Stimulated activated CD4-positive, alpha-beta T cell treated with anti-CD3 and anti-CD28 coated beads, Interleukin-1b, Interleukin-23, amount 100 ng/mL, for 24 hours (primary cell): ENCODE results near the gene PSTPIP1.
A peak's percentile ranks its signal among the peaks of the same experiment; 100 is the strongest.
"Not testable (repeated sequence)": the region's sequence is repeated elsewhere in the genome, so short reads cannot be mapped to it uniquely, and the experiment has no call there.

Experiments used
- DNase-seq, 4 experiments: peaks; one replicate each; pipeline ENCODE4 v3.0.0-alpha.2; 2020; ENCODE audit warnings: low read depth in 4 of 4, low spot score in 1 of 4

PSTPIP1 gene

DNA sequence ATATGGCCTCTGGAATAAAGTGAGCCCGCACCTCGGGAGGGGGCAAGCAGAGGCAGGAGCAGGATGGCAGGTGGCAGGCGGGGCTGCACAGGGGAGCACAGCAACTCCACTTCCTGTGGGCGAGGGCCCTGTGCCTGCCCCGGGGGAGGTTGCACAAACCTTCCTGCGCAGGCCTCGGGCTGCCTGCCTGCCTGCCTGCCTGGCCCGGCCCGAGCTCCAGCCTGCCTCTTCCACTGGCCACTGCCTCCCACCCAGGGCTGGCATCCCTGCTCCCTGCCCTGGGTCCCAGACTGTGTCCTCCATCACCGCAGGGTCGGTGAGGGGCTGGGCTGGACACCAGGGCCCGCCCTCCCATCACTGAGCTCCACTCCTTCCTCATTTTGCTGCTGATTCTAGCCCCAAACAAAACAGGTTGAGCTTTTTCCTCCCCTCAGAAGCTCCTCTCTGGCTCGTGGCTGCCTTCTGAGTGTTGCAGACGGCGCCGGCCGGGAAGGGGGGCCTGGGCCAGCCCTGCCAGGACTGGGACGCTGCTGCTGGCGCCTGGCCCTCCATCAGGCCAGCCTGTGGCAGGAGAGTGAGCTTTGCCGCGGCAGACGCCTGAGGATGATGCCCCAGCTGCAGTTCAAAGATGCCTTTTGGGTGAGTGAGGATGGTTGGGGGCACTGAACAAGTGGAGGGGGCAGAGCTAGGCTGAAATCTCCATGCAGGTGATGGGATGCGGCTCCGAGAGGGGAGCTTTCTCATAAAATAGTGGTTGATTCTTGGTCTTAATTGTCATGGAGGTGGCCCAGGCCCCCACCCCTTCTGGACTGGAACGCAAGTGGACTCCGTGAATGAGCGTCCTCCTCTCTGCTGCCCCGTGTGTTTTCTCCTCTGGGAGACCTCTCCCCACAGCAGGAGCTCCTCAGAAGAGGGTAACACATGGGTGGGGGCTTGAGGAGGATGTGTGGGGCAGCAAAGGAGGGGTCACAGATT is at the start of gene PSTPIP1:
Gene PSTPIP1 (plus strand): TSS at position 156 of the 975 bp plus-strand sequence. CDS start 448 bp downstream, at position 604.
- peak in 1 of 4 experiments; percentile 67 for DNase-seq

DNA sequence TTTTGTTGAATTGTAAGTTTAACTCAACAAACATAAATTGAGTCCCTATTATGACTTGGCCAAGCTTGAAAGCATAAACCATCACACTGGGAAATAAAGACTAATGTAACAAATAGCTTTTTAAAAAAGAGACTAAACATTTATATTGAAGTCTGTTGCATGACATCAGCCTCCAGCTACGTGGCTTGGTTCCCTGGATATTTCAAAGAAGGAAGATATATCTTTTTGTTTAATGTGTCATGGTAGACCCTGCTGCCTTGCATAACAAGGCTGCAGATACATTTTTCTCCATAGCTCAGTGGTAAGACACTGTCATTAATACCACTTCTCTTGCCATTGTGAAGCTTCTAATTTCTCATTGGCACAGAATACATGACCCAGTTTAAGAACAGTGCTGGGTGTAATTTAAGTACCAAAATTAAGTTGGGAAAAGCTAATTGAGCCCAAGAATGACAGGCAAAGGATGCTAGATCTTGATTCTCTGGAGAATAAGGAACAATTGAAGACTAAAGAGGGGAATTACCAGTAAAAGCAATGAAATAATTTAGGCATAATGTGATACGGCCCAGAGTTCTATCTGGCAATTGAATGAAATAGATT is 49.3 kb upstream of the PSTPIP1 start:
- DNase-seq = no peak

DNA sequence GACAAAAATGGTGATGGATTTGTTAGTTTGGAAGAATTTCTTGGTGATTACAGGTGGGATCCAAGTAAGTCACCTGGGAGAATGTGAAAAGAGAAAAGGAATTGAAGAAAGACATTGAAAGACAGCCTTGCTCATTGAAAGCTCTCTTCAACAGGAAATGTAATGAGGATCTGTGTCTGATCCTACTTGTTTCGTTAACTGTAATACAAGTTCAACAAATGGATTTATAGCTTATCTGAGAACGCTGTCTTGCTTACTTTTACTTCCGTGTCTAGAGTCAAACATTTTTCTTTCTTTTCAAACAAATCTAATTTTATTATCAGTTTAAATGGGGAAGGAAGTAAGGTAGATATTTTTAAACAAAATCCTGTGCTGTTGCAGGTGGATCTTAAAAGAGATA is 47.5 kb upstream of the PSTPIP1 start:
- DNase-seq = no peak

GRCh38 chr15:76951220-76951619 is 43.7 kb upstream of the PSTPIP1 start:
- no peak for DNase-seq

DNA sequence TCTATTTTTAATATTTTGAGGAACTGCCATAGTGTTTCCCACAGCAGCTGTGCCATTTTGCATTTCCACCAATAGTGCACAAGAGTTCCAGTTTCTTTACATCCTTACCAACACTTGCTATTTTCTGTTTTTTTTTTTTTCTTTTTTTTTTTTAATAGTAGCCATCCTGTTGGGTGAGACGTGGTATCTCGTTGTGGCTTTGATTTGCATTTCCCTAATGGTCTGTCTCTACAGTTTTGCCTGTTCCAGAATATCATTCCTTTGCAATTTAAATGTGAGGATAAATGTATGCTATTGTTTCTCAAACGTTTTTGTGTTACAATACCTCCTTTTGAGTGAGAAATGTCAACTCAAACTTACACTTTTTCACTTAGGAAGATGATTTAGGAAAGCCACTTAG is 41.0 kb upstream of the PSTPIP1 start:
- no peak for DNase-seq

DNA sequence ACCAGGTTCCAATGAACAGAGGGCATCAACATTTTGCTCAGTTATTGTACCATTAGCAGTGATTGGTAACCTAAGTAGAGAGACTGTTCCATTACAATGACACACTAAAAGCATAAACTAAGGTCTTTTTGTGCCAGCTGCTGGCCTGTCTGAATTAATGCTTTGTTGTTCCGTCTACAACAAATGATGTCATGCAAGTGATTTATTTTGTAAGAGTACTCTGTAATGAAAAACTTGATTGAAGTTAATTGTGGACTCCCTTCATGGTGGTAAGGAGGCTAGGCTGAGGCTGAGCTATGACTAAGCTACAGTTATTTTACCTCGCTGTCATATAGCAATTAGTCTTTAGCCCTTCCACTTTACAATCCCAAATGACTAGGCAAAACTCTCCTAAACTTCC is 40.2 kb upstream of the PSTPIP1 start:
- DNase-seq = no peak

GRCh38 chr15:76961268-76962011 is 33.5 kb upstream of the PSTPIP1 start:
- no peak for DNase-seq

DNA sequence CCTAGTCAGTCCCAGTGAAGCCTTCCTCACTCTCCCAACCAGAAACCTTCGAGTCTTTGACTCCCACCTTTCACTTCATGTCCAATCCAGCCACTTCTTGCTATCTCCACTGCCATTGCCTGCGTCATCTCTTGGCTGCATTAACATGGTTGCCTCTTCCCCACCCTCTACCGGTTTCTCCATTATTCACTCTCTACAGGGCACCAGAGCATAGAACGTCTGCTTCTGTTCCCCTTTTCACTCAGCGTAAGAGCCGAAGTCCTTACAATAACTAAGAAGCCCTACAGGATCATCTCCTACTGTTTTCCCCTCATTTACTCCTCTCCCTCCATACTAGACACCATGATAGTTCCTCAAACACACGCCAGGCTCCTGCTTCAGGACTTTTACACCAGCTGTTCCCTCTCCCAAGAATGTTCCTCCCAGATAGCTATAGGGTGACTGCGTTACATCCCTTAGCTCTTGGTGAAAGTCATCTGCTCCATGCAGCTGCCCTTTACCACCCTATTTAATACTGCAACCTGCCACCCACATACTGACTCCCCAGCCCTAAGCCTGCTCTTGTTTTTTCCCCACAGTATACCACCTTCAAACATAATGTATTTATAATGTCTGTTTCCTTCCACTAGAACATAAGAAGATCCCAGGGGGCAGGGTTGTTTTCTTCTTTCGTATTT is 32.5 kb upstream of the PSTPIP1 start:
- no peak for DNase-seq

DNA sequence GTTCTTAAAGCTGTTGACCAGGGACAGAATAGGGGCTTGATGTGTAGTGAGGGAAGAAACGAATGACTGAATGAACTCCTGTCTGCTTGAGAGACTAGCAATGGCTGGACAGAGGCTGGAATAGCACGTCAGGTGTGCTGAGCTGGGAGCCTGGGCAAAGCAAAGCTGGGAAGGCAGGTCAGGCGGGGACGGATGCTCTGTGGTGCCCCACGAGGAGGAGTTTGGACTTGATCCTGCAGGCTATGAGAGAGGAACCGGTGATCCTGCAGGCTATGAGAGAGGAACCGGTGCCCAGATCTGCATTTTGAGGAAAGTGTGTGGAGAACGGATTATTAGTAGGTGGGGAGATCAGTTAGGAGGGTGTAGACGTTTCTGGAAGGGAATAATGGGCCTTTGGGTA is 31.3 kb upstream of the PSTPIP1 start:
- DNase-seq = no peak

DNA sequence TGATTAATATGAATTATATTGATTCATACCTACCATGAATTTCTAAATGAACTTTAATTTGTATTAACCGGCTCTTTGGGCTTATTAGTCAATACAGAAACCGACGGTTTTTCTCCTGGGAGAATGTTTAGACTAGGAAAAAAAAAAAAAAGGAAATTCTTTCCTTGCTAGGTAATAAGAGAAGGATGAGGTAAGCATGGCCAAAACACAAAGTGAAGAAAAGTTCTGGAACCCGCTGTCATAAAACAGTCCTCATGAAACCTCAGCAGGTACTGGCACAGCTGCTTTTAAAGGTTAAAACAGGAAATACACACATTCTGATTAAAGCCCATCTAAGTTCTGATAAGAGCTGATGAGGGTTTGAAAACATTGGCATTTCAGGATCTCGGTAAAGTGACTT is 30.8 kb upstream of the PSTPIP1 start:
- DNase-seq = no peak

- not testable (repeated sequence) for DNase-seq
Measured at GRCh38 chr15:76966051-76966450, 28.9 kb upstream of the PSTPIP1 start.

- no peak for DNase-seq
Measured at GRCh38 chr15:76967067-76967466, 27.9 kb upstream of the PSTPIP1 start.

GRCh38 chr15:76968306-76968705 is 26.6 kb upstream of the PSTPIP1 start:
- DNase-seq = no peak

- no peak for DNase-seq
Measured at GRCh38 chr15:76972389-76973361, 22.3 kb upstream of the PSTPIP1 start.

GRCh38 chr15:76973362-76973743 is 21.6 kb upstream of the PSTPIP1 start:
- peak in 2 of 4 experiments; percentile 49 to 56 for DNase-seq

GRCh38 chr15:76973906-76974305 is 21.0 kb upstream of the PSTPIP1 start:
- DNase-seq = no peak

DNA sequence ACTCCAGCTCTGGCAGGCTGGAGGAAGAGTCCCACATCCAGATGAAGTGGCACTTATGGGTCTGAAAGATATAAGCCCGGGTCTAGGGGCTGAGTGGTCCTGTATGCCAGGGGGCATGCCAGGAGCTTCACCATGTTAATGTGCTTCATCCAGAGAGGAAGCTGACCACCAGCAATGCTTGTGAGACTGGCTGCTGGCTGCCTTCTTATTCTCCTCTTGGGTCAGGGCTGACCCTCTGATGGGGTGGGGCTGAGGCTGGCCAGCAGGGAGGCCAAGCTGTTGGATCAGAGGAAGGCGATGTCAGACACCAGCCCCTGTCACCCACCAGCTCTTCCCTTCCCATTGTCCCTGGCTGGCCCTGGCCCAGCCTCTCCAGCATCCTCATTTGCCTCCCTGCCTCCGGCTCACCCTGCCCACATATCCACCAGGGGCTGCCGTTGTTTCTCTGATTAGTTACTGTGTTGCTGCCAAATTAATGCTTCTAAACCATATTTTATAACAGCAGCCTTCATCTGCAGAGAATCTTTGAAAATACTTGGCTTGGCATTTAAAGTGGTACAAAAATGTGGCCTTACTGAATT is 20.4 kb upstream of the PSTPIP1 start:
- no peak for DNase-seq

- DNase-seq = no peak
Measured at GRCh38 chr15:76976141-76976540, 18.8 kb upstream of the PSTPIP1 start.

DNA sequence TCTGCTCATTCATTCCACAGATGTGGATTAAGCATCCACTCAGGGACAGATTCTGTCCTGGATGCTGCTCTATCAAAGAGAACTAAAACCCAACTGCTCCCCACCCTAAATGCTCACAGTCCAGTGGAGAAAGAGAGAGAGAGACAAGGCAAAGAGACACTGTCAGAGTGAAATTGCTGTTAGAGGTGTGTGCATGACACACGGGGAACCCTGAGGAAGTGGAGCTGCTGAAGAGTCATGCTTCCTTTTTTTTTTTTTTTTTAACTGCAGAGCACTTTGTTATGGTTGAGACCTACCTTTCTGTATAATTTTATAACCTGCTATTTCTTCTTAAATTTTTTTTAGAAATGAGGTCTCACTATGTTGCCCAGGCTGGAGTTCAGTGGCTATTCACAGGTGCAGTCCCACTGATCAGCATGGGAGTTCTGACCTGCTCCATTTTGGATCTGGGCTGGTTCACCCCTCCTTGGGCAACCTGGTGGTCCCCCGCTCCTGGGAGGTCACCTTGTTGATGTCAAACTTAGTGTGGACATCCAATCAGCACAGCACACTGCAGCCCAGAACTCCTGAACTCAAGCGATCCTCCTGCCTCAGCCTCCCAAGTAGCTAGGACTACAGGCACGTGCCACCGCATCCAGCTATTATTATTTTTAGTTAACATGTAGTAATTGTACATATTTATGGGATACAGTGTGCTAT is 18.2 kb upstream of the PSTPIP1 start:
- no peak for DNase-seq
